ENCODE results near the gene ORAI2. TPM values are rescaled to one million over a fixed set of nuclear protein-coding genes. Genes with fewer than 3 reads are reported as not detected.

Gene ORAI2
- total and polyA plus RNA-seq, 2 of the 13 experiments (the other 11 are each of a cell fraction or from before 2014, with no cell fraction given): 3.0 to 6.0 TPM

DNA sequence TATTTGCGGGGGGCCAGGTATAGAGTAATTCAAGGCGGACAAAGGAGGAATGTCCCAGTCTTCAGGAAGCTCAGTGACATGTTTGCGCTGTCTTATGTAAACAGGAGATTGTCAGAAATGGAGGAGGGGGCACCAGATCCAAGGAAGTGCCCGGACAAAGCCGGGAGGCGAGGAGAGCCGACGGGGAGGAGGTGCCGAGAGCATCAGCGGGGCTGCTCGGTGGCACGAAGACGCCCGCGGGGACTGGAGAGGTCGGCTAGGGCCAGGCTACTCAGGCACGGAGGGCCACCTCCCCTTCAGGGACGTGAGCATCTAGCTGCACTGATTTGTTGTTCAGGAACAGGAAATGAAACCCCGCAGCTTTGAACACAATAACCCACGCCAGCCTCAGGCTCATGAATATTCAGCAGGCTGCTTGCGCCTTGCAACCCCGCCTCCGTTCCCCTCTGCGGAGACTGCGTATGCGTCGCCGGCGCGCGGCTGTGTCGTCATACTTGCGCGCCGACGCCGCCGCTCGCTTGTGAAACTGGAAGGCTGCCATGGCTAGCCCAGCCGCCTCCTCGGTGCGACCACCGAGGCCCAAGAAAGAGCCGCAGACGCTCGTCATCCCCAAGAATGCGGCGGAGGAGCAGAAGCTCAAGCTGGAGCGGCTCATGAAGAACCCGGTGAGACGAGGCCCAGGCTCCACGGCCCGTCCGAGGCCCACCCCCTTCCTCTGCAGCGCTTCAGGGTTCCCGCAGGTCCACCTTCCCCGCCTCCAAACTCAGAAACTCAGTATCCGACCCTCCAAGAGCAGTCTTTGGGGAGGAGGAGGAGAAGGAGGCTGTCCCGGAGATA lies 37.3 kb upstream of the ORAI2 start, which contains the start of gene PRKRIP1 (continued):
- TF ChIP-seq IRX3 (CRISPR knock-in tag; IDR thresholded peaks at IDR 0.05; ENCODE audit: borderline replicate concordance, low read depth): no peak
- TF ChIP-seq ZNF292 (CRISPR knock-in tag; IDR thresholded peaks at IDR 0.05; ENCODE audit: borderline replicate concordance, low read depth): 0 out of 2 replicates have a peak, but pooled peaks have one; percentile 40
- peak; percentile 55; the same call in 1 of the 2 replicates for TF ChIP-seq ZFP90 (CRISPR knock-in tag; IDR thresholded peaks at IDR 0.05; ENCODE audit: borderline replicate concordance)
- 0 out of 2 replicates have a peak, but pooled peaks have one; percentile 15 for TF ChIP-seq NR2C2 (CRISPR knock-in tag; IDR thresholded peaks at IDR 0.05; ENCODE audit: borderline replicate concordance)
- 0 out of 2 replicates have a peak, but pooled peaks have one; percentile 20 for TF ChIP-seq KLF9 (CRISPR knock-in tag; IDR thresholded peaks at IDR 0.05; ENCODE audit: low read depth)
- peak; percentile 100 for TF ChIP-seq AGO2 (optimal IDR thresholded peaks at IDR 0.05; ENCODE audit: low read depth, low read length)
- TF ChIP-seq XRCC5 (optimal IDR thresholded peaks at IDR 0.05; ENCODE audit: low read length): peak; percentile 13
- TF ChIP-seq RNF2 (conservative IDR thresholded peaks at IDR 0.05; ENCODE audit: low read depth): no peak
- TF ChIP-seq ZNF609 (CRISPR knock-in tag; IDR thresholded peaks at IDR 0.05; ENCODE audit: borderline replicate concordance): peak; percentile 54; the same call in 1 of the 2 replicates
- peak; percentile 57; the same call in 1 of the 2 replicates for TF ChIP-seq CEBPG (CRISPR knock-in tag; IDR thresholded peaks at IDR 0.05)
- TF ChIP-seq NR2F6 (IDR thresholded peaks at IDR 0.05): no peak
- no peak for TF ChIP-seq NR2F6 (CRISPR knock-in tag; IDR thresholded peaks at IDR 0.05)
- TF ChIP-seq, protein P1, sequence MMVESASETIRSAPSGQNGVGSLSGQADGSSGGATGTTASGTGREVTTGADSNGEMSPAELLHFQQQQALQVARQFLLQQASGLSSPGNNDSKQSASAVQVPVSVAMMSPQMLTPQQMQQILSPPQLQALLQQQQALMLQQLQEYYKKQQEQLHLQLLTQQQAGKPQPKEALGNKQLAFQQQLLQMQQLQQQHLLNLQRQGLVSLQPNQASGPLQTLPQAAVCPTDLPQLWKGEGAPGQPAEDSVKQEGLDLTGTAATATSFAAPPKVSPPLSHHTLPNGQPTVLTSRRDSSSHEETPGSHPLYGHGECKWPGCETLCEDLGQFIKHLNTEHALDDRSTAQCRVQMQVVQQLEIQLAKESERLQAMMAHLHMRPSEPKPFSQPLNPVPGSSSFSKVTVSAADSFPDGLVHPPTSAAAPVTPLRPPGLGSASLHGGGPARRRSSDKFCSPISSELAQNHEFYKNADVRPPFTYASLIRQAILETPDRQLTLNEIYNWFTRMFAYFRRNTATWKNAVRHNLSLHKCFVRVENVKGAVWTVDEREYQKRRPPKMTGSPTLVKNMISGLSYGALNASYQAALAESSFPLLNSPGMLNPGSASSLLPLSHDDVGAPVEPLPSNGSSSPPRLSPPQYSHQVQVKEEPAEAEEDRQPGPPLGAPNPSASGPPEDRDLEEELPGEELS (CRISPR knock-in tag; IDR thresholded peaks at IDR 0.05): peak; percentile 13; the same call in 1 of the 2 replicates
- TF ChIP-seq PBX3 (CRISPR knock-in tag; IDR thresholded peaks at IDR 0.05; ENCODE audit: borderline replicate concordance): no peak
- no peak for TF ChIP-seq ZMYM3 (CRISPR knock-in tag; IDR thresholded peaks at IDR 0.05)
- 0 out of 2 replicates have a peak, but pooled peaks have one; percentile 41 for TF ChIP-seq ZNF776 (CRISPR knock-in tag; IDR thresholded peaks at IDR 0.05)
- no peak for TF ChIP-seq ZSCAN9 (CRISPR knock-in tag; IDR thresholded peaks at IDR 0.05; ENCODE audit: borderline replicate concordance)
- TF ChIP-seq, protein P2, sequence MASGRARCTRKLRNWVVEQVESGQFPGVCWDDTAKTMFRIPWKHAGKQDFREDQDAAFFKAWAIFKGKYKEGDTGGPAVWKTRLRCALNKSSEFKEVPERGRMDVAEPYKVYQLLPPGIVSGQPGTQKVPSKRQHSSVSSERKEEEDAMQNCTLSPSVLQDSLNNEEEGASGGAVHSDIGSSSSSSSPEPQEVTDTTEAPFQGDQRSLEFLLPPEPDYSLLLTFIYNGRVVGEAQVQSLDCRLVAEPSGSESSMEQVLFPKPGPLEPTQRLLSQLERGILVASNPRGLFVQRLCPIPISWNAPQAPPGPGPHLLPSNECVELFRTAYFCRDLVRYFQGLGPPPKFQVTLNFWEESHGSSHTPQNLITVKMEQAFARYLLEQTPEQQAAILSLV (CRISPR knock-in tag; IDR thresholded peaks at IDR 0.05; ENCODE audit: borderline replicate concordance): peak; percentile 77; the same call in 1 of the 2 replicates
- TF ChIP-seq MYC (CRISPR knock-in tag; IDR thresholded peaks at IDR 0.05; ENCODE audit: borderline replicate concordance): peak; percentile 25; the same call in 1 of the 2 replicates

Data from HepG2 (cell line).